ENCODE results near the gene ETV3. TPM values are rescaled to one million over a fixed set of nuclear protein-coding genes. Genes with fewer than 3 reads are reported as not detected.

The ETV3 gene
- total and polyA plus RNA-seq, 2 of the 13 experiments (the other 11 are each of a cell fraction or from before 2014, with no cell fraction given): 4.2 to 5.8 TPM

DNA sequence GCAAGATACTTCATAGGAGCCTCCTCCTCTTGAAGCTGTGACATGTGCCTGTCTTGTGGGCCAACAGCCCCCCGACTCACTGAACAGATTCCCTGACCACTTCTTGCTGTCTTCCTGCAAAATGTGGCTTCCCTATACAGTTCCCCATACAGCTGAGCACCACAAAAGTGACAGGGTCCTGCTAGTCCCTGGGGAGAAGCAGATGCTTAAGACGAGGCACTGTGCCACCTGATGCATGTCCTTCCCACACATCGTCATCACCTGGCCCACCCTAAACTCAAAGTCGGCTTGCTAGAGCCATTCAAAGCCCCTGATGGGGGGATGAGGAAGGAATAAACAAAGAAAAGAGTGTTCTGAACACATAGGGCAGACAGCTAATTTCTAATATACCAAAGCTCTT, 29.2 kb upstream of the ETV3 start:
- WGBS (ENCODE audit: low lambda C conversion rate): 21% methylated on average over 4 of the region's 4 CpGs
- ATAC-seq: no peak
- Histone ChIP-seq H3K27me3 (ENCODE audit: control insufficient read depth in 1 of 2, insufficient read depth in 2 of 2, low read length in 2 of 2) (peaks cover 3 to 25% of the 10 kb centered on the region in 2 experiments; a peak in 3 of 5 replicates), H3K36me3 (replicated peaks in 1 of 2; ENCODE audit: control insufficient read depth in 1 of 2, insufficient read depth in 2 of 2, low read length in 2 of 2) (no peaks in the 10 kb centered on the region), H3K4me3 (replicated peaks in 1 of 3; ENCODE audit: insufficient read depth in 1 of 3, low read depth in 2 of 3, low read length in 3 of 3) (no peak overlapping the region), H3K4me1 (ENCODE audit: insufficient read depth, low read length) (no peaks in the 10 kb centered on the region), H3K9ac (ENCODE audit: insufficient read depth, low read depth, low read length) (no peak overlapping the region), H3K9me3 (ENCODE audit: low read length) (no peaks in the 10 kb centered on the region), H4K20me1 (ENCODE audit: insufficient read depth, low read length) (no peaks in the 10 kb centered on the region), H2AFZ (ENCODE audit: low read length) (no peak overlapping the region), H3K4me2 (ENCODE audit: low read depth, low read length) (no peak overlapping the region), H3K79me2 (ENCODE audit: insufficient read depth, low read length) (no peaks in the 10 kb centered on the region), H3K27ac (ENCODE audit: extremely low read length, insufficient read depth, low read length) (no peak overlapping the region)
- no peak for FAIRE-seq
- no TSS peak for BruUV-seq (replicated peaks)
- in situ Hi-C loops (cut with HindIII; ENCODE audit: extremely low pct_ligation_motif_present, low pct_unique_long_range_greater_than_20kb) (no loop called here), intact Hi-C loops (cut with micrococcal nuclease; ENCODE audit: unreplicated experiment) (no loop called here)
- ChIA-PET POLR2A (no interaction called here), CTCF (ENCODE audit: low intra/inter-chr PET ratio, low total read pairs) (no interaction called here)
- TF ChIP-seq, protein P1, sequence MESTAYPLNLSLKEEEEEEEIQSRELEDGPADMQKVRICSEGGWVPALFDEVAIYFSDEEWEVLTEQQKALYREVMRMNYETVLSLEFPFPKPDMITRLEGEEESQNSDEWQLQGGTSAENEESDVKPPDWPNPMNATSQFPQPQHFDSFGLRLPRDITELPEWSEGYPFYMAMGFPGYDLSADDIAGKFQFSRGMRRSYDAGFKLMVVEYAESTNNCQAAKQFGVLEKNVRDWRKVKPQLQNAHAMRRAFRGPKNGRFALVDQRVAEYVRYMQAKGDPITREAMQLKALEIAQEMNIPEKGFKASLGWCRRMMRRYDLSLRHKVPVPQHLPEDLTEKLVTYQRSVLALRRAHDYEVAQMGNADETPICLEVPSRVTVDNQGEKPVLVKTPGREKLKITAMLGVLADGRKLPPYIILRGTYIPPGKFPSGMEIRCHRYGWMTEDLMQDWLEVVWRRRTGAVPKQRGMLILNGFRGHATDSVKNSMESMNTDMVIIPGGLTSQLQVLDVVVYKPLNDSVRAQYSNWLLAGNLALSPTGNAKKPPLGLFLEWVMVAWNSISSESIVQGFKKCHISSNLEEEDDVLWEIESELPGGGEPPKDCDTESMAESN (CRISPR knock-in tag; conservative IDR thresholded peaks at IDR 0.05): no peak
- TF ChIP-seq KDM5B (CRISPR knock-in tag; IDR thresholded peaks at IDR 0.05; ENCODE audit: borderline replicate concordance) (no peak), ZNF768 (CRISPR knock-in tag; IDR thresholded peaks at IDR 0.05) (no peak), TEAD2 (CRISPR knock-in tag; IDR thresholded peaks at IDR 0.05) (no peak), ZEB1 (IDR thresholded peaks at IDR 0.05; ENCODE audit: insufficient replicate concordance, low read depth) (no peak)
- TF ChIP-seq, protein P2, sequence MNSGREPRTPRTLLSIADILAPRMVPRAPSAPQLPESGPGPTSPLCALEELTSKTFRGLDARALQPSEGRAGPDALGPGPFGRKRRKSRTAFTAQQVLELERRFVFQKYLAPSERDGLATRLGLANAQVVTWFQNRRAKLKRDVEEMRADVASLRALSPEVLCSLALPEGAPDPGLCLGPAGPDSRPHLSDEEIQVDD (CRISPR knock-in tag; IDR thresholded peaks at IDR 0.05; ENCODE audit: borderline replicate concordance): no peak
- TF ChIP-seq, protein P3, sequence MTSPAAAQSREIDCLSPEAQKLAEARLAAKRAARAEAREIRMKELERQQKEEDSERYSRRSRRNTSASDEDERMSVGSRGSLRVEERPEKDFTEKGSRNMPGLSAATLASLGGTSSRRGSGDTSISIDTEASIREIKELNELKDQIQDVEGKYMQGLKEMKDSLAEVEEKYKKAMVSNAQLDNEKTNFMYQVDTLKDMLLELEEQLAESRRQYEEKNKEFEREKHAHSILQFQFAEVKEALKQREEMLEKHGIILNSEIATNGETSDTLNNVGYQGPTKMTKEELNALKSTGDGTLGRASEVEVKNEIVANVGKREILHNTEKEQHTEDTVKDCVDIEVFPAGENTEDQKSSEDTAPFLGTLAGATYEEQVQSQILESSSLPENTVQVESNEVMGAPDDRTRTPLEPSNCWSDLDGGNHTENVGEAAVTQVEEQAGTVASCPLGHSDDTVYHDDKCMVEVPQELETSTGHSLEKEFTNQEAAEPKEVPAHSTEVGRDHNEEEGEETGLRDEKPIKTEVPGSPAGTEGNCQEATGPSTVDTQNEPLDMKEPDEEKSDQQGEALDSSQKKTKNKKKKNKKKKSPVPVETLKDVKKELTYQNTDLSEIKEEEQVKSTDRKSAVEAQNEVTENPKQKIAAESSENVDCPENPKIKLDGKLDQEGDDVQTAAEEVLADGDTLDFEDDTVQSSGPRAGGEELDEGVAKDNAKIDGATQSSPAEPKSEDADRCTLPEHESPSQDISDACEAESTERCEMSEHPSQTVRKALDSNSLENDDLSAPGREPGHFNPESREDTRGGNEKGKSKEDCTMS (CRISPR knock-in tag; conservative IDR thresholded peaks at IDR 0.05): no peak
- TF ChIP-seq, protein P4, sequence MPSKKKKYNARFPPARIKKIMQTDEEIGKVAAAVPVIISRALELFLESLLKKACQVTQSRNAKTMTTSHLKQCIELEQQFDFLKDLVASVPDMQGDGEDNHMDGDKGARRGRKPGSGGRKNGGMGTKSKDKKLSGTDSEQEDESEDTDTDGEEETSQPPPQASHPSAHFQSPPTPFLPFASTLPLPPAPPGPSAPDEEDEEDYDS (CRISPR knock-in tag; IDR thresholded peaks at IDR 0.05): no peak
- TF ChIP-seq, protein P5, sequence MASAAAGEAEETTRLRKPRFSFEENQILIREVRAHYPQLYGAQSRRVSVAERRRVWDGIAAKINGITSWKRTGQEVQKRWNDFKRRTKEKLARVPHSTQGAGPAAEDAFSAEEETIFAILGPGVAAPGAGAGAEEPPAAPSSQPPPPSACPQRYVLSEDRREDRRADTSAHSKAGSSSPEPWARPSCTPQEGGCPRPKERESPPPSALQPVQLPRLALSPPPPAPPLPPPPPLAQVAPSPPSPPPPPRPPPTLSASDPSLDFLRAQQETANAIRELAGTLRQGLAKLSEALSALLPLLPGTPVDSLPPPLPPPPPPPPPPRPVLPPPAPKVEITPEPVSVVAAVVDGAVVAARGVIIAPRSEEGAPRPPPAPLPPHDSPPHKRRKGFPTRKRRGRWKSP (CRISPR knock-in tag; IDR thresholded peaks at IDR 0.05): no peak
- TF ChIP-seq, protein P6, sequence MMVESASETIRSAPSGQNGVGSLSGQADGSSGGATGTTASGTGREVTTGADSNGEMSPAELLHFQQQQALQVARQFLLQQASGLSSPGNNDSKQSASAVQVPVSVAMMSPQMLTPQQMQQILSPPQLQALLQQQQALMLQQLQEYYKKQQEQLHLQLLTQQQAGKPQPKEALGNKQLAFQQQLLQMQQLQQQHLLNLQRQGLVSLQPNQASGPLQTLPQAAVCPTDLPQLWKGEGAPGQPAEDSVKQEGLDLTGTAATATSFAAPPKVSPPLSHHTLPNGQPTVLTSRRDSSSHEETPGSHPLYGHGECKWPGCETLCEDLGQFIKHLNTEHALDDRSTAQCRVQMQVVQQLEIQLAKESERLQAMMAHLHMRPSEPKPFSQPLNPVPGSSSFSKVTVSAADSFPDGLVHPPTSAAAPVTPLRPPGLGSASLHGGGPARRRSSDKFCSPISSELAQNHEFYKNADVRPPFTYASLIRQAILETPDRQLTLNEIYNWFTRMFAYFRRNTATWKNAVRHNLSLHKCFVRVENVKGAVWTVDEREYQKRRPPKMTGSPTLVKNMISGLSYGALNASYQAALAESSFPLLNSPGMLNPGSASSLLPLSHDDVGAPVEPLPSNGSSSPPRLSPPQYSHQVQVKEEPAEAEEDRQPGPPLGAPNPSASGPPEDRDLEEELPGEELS (CRISPR knock-in tag; IDR thresholded peaks at IDR 0.05): no peak
- TF ChIP-seq, protein P7, sequence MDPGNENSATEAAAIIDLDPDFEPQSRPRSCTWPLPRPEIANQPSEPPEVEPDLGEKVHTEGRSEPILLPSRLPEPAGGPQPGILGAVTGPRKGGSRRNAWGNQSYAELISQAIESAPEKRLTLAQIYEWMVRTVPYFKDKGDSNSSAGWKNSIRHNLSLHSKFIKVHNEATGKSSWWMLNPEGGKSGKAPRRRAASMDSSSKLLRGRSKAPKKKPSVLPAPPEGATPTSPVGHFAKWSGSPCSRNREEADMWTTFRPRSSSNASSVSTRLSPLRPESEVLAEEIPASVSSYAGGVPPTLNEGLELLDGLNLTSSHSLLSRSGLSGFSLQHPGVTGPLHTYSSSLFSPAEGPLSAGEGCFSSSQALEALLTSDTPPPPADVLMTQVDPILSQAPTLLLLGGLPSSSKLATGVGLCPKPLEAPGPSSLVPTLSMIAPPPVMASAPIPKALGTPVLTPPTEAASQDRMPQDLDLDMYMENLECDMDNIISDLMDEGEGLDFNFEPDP (CRISPR knock-in tag; conservative IDR thresholded peaks at IDR 0.05): no peak
- no peak for DNase-seq (ENCODE audit: low spot score)
